Neutrophil (primary cell): ENCODE results near the gene BPIFB2.

Experiments
- H3K27ac ChIP-seq: fragments of 200-600 bp; sonication (generic); 2 replicates; pipeline ENCODE4 v1.5.1; 2016; ENCODE audit warnings: mild to moderate bottlenecking, moderate library complexity
- H3K27me3 ChIP-seq: fragments of 200-600 bp; sonication (generic); 2 replicates; pipeline ENCODE4 v1.6.0; 2016; ENCODE audit warnings: mild to moderate bottlenecking
- H3K36me3 ChIP-seq: fragments of 200-600 bp; sonication (generic); 2 replicates; pipeline ENCODE4 v1.5.1; 2017
- H3K4me1 ChIP-seq, 2 experiments: fragments of 200-600 bp in 1 of 2; sonication (generic) in 1 of 2; 1 replicate in 1 of 2; 2 replicates in 1 of 2; pipeline versions ENCODE4 v1.5.1 to v1.6.1; 2013 to 2016; ENCODE audit warnings: low read depth in 1 of 2, low read length in 1 of 2, mild to moderate bottlenecking in 1 of 2, moderate library complexity in 1 of 2; ENCODE audit not compliant: control insufficient read depth in 1 of 2, insufficient read depth in 1 of 2
- H3K4me3 ChIP-seq, 2 experiments: fragments of 200-600 bp in 1 of 2; sonication (generic) in 1 of 2; 1 replicate in 1 of 2; 2 replicates in 1 of 2; pipeline ENCODE4 v1.5.1; 2013 to 2016; ENCODE audit warnings: low read depth in 1 of 2, low read length in 1 of 2, mild to moderate bottlenecking in 1 of 2, moderate library complexity in 1 of 2
- H3K9me3 ChIP-seq: fragments of 200-600 bp; sonication (generic); 2 replicates; pipeline ENCODE4 v1.5.1; 2016
- CTCF ChIP-seq: fragments of 200-600 bp; sonication (generic); IDR thresholded peaks from 2 replicates; pipeline ENCODE4 v1.5.1; 2016; ENCODE audit warnings: antibody characterized with exemption

Gene BPIFB2

GRCh38 chr20:33032555-33032954 is 25.1 kb downstream of the BPIFB2 start:
- H3K27ac ChIP-seq = no peak overlapping the region
- no peak overlapping the region for H3K4me3 ChIP-seq
- TF ChIP-seq CTCF = no peak
- no peaks in the 10 kb centered on the region for H3K36me3 ChIP-seq
- no peaks in the 10 kb centered on the region for H3K27me3 ChIP-seq
- H3K9me3 ChIP-seq = no peaks in the 10 kb centered on the region
- no peaks in the 10 kb centered on the region for H3K4me1 ChIP-seq

DNA sequence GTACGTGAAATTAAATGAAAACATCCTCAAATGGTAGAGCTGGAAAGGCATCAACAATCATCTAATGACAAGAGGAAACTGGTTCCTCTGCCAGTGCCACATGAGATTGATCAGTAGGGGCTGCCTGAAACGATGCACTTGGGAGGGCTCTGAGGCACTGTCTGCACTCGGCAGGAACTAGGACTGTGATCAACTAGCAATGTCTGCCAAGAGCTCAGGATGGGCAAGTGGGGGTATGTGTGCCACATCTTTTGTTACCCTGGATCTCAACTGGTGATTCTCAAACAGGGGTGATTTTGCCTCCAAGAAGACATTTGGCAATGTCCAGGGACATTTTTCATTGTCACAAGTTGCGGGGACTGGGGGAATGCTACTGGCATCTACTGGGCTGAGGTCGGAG is 25.9 kb downstream of the BPIFB2 start:
- no peaks in the 10 kb centered on the region for H3K36me3 ChIP-seq
- no peak for TF ChIP-seq CTCF
- H3K4me3 ChIP-seq = no peak overlapping the region
- H3K27ac ChIP-seq = no peak overlapping the region
- H3K9me3 ChIP-seq = no peaks in the 10 kb centered on the region
- no peaks in the 10 kb centered on the region for H3K27me3 ChIP-seq
- no peaks in the 10 kb centered on the region for H3K4me1 ChIP-seq

- TF ChIP-seq CTCF = no peak
- H3K36me3 ChIP-seq = no peaks in the 10 kb centered on the region
- H3K9me3 ChIP-seq = no peaks in the 10 kb centered on the region
- no peak overlapping the region for H3K4me3 ChIP-seq
- H3K27ac ChIP-seq = no peak overlapping the region
- H3K27me3 ChIP-seq = no peaks in the 10 kb centered on the region
- H3K4me1 ChIP-seq = no peaks in the 10 kb centered on the region
Observed at GRCh38 chr20:33034115-33034514, 26.6 kb downstream of the BPIFB2 start.

DNA sequence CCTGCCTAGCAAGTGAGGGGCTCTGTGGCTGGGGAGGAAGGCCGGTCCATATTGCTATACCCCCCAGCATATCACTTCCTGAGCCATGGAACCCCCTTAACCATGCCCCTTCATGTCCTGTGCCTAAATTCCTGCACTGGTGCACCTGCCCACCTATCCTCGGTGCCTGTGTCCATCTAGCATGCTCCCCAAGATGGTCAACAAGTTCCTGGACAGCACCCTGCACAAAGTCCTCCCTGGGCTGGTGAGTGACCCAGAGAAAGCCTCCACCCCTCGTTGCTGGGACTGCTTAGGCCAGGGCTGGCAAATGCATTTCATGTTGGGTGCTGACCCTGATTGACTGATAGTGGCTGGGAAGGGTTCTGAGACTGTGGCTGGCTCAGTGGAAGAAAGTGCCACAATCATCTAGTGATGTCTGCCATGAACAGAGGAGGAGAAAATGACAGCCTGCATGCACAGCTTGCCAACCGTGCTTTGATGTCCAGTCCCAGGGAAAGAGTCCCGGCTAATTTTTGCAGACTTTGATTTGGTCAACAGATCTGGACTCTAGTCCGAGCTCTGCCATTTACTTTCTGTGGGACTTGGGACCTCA is 27.5 kb downstream of the BPIFB2 start:
- Histone ChIP-seq H3K27me3 (no peaks in the 10 kb centered on the region), H3K27ac (no peak overlapping the region), H3K9me3 (no peaks in the 10 kb centered on the region), H3K36me3 (no peaks in the 10 kb centered on the region), H3K4me3 (no peak overlapping the region), H3K4me1 (no peaks in the 10 kb centered on the region)
- no peak for TF ChIP-seq CTCF

GRCh38 chr20:33037456-33037855 is 30.0 kb downstream of the BPIFB2 start:
- H3K36me3 ChIP-seq = no peaks in the 10 kb centered on the region
- H3K4me1 ChIP-seq = no peaks in the 10 kb centered on the region
- no peaks in the 10 kb centered on the region for H3K27me3 ChIP-seq
- H3K9me3 ChIP-seq = no peaks in the 10 kb centered on the region
- no peak overlapping the region for H3K4me3 ChIP-seq
- no peak for TF ChIP-seq CTCF
- no peak overlapping the region for H3K27ac ChIP-seq

GRCh38 chr20:33038243-33038642 is 30.7 kb downstream of the BPIFB2 start:
- no peaks in the 10 kb centered on the region for H3K36me3 ChIP-seq
- H3K4me1 ChIP-seq = no peaks in the 10 kb centered on the region
- H3K27ac ChIP-seq = no peak overlapping the region
- H3K9me3 ChIP-seq = no peaks in the 10 kb centered on the region
- no peak overlapping the region for H3K4me3 ChIP-seq
- TF ChIP-seq CTCF = no peak
- H3K27me3 ChIP-seq = no peaks in the 10 kb centered on the region
